Activated naive CD4-positive, alpha-beta T cell treated with anti-CD3 and anti-CD28 coated beads for 36 hours (primary cell): Measurements from ENCODE around the gene C1QC. TPM values are rescaled to one million over a fixed set of nuclear protein-coding genes. Genes with fewer than 3 reads are reported as not detected.
A peak's percentile ranks its signal among the peaks of the same experiment; 100 is the strongest.
"Not testable (repeated sequence)": the region's sequence is repeated elsewhere in the genome, so short reads cannot be mapped to it uniquely, and the experiment has no call there.

Experiments used
- CTCF ChIA-PET: fragments of 350-600 bp; sonication (Branson Sonifier 250); formaldehyde crosslinking; loops from one replicate; lab custom pipeline; 2021; ENCODE audit warnings: antibody characterized with exemption; lab: Charles Lee
- DNase-seq: peaks from one replicate; pipeline ENCODE4 v3.0.0-alpha.2; 2020
- H3K27ac Mint-ChIP-seq: one replicate; pipeline ENCODE4 v1.8.0; 2021; ENCODE audit warnings: mild to moderate bottlenecking, mixed read lengths
- H3K27me3 Mint-ChIP-seq: one replicate; pipeline ENCODE4 v1.8.0; 2021; ENCODE audit warnings: low read depth, mixed read lengths
- H3K36me3 Mint-ChIP-seq: one replicate; pipeline ENCODE4 v1.8.0; 2021; ENCODE audit warnings: low read depth, mixed read lengths
- H3K4me1 Mint-ChIP-seq: one replicate; pipeline ENCODE4 v1.8.0; 2021; ENCODE audit warnings: low read depth, mixed read lengths
- H3K4me3 Mint-ChIP-seq: one replicate; pipeline ENCODE4 v1.8.0; 2021; ENCODE audit warnings: mild to moderate bottlenecking, moderate library complexity, mixed read lengths
- H3K9me3 Mint-ChIP-seq: one replicate; pipeline ENCODE4 v1.8.0; 2021; ENCODE audit warnings: mixed read lengths
- intact Hi-C: fragments of 100-400 bp; cut with micrococcal nuclease; formaldehyde crosslinking; loops from one replicate; pipeline ENCODE4 v1.15.1; 2023
- total RNA-seq, 2 experiments: library from RNA; stranded (reverse); gene quantifications; one replicate each; pipeline ENCODE4 v1.2.3, GENCODE V29; 2021

Gene C1QC
- total RNA-seq, 2 experiments from 2014 or later, result not detected

DNA sequence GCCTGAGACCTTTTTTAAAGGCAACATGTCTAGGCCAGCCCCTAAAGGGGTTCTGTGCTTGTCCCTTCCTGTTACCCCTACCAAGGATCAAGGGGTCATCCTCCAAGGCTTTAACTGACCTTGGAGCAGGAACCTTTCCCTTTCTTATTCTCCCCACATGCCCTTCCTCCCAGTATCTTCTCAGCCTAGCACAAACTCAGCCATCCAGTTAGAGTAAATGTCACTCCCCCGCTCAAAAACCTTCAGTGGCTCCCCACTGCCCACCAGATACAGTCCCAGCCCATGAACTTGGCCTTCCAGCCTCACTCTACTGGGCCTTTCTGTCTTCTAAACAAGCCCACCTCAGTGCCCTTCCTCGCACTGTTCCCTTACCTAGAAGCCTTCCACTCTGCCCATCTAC, 18.4 kb downstream of the C1QC start:
- Mint-ChIP-seq H3K27ac (no peak overlapping the region), H3K4me1 (no peaks in the 10 kb centered on the region), H3K27me3 (no peaks in the 10 kb centered on the region), H3K4me3 (no peak overlapping the region), H3K36me3 (no peaks in the 10 kb centered on the region), H3K9me3 (no peaks in the 10 kb centered on the region)
- DNase-seq, result no peak
- CTCF ChIA-PET, result no interaction called here
- intact Hi-C loops, result no loop called here

DNA sequence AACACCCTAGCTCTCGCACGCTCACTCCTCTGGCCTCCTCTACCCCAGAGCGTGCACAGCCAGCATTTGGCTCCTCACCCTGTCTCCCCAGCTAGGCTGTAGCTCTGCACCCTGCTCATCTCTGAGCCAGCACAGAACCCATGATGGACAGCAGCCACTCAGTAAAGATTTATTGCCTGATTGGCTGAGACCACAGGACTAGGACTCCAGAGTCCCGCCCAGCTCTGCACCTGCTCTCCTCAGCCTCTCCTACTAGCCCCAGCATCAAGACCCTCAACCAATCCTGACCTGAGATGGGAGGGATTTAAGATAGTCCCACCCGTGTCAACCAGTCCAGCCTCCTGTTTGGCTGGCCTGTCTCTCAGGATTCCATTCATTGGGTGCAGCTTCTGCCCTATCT, 18.9 kb downstream of the C1QC start:
- no peaks in the 10 kb centered on the region for H3K4me1 Mint-ChIP-seq
- no peaks in the 10 kb centered on the region for H3K27me3 Mint-ChIP-seq
- H3K36me3 Mint-ChIP-seq, result no peaks in the 10 kb centered on the region
- CTCF ChIA-PET, result no interaction called here
- no peak overlapping the region for H3K4me3 Mint-ChIP-seq
- intact Hi-C loops, result no loop called here
- DNase-seq, result no peak
- H3K27ac Mint-ChIP-seq, result no peak overlapping the region
- no peaks in the 10 kb centered on the region for H3K9me3 Mint-ChIP-seq

DNA sequence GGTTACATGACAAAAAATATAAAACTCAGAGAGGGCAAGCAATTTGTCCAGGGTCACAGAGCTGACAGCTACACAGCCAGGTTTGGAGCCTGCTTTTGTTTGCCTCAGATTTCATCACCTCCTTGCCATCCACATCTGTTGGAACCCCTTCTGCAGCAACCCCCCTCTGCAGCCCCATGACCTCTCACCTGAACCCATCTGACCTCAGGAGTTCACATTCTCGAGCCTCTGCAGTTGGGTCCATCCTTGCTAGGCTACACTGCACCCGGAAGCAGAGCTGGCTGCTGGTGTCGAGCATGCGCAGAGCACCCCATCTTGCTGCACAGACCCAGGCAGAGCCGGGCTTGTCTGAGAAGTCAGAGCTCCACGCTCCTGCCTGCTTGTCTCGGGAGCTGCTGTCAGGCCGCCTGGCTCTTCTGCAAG, 19.6 kb downstream of the C1QC start:
- Mint-ChIP-seq H3K27ac (no peak overlapping the region), H3K27me3 (no peaks in the 10 kb centered on the region), H3K9me3 (no peaks in the 10 kb centered on the region), H3K4me1 (no peaks in the 10 kb centered on the region), H3K4me3 (no peak overlapping the region), H3K36me3 (no peaks in the 10 kb centered on the region)
- no peak for DNase-seq
- intact Hi-C loops, result no loop called here
- CTCF ChIA-PET, result no interaction called here

DNA sequence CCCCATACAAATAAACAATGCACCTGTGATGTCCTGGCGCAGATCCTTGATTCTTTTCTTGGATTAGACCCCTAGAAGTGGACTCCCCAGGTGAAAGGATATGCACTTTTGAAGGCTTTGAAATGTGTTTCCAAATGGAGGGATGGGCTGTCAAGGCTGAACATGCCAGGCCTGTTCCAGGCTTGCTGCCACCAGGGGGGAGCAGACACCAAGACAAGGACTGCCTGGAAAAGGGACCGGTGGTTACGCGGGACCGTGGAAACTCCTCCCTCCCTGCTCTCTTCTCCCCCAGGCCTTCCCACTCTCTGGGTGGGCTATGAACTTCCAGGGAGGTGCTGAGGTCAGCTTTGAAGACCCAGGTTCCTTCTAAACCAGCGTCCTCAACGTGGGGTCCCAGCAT, 22.3 kb downstream of the C1QC start:
- intact Hi-C loops, result no loop called here
- H3K36me3 Mint-ChIP-seq, result no peaks in the 10 kb centered on the region
- CTCF ChIA-PET, result no interaction called here
- H3K27ac Mint-ChIP-seq, result no peak overlapping the region
- no peak overlapping the region for H3K4me3 Mint-ChIP-seq
- no peaks in the 10 kb centered on the region for H3K4me1 Mint-ChIP-seq
- DNase-seq, result no peak
- peaks cover 3% of the 10 kb centered on the region for H3K27me3 Mint-ChIP-seq
- H3K9me3 Mint-ChIP-seq, result no peaks in the 10 kb centered on the region

DNA sequence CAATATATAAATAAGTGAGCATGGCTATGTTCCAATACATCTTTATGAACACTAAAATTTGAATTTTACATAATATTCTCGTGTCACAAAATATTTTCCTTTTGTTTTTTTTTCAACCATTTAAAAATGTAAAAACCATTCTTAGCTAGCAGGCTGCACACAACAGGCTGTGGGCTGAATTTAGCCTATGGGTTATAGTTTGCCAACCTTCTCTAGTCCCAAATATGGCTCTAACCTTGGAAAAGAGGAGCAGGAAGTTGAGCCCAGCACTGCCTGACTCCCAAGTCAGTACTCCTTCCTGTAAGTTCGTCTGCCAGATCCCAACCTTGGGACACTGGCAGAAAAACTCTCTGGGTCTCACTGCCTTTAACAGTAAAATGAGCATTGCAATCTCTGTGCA, 23.0 kb downstream of the C1QC start:
- no peak overlapping the region for H3K4me3 Mint-ChIP-seq
- CTCF ChIA-PET, result no interaction called here
- H3K9me3 Mint-ChIP-seq, result no peaks in the 10 kb centered on the region
- no peaks in the 10 kb centered on the region for H3K36me3 Mint-ChIP-seq
- DNase-seq, result no peak
- no peaks in the 10 kb centered on the region for H3K4me1 Mint-ChIP-seq
- H3K27ac Mint-ChIP-seq, result no peak overlapping the region
- peaks cover 4% of the 10 kb centered on the region for H3K27me3 Mint-ChIP-seq
- intact Hi-C loops, result no loop called here

DNA sequence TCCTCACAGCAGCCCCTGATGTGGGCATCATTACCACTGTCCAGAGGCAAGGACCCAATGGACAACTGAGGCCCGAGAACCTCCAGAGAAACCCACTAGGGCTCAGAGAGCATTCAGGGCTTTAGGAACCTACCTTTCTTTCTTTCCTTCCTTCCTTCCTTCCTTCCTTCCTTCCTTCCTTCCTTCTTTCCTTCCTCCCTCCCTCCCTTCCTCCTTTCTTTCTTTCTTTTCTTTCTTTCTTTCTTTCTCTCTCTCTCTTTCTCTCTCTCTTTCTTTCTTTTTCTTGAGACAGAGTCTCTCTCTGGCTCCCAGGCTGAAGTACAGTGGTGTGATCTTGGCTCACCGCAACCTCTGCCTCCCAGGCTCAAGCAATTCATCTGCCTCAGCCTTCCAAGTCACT, 25.4 kb downstream of the C1QC start:
- H3K27me3 Mint-ChIP-seq, result peaks cover 20% of the 10 kb centered on the region
- DNase-seq, CTCF ChIA-PET, H3K27ac Mint-ChIP-seq, H3K36me3 Mint-ChIP-seq, intact Hi-C loops, H3K4me3 Mint-ChIP-seq, H3K4me1 Mint-ChIP-seq, H3K9me3 Mint-ChIP-seq: not testable (repeated sequence)

DNA sequence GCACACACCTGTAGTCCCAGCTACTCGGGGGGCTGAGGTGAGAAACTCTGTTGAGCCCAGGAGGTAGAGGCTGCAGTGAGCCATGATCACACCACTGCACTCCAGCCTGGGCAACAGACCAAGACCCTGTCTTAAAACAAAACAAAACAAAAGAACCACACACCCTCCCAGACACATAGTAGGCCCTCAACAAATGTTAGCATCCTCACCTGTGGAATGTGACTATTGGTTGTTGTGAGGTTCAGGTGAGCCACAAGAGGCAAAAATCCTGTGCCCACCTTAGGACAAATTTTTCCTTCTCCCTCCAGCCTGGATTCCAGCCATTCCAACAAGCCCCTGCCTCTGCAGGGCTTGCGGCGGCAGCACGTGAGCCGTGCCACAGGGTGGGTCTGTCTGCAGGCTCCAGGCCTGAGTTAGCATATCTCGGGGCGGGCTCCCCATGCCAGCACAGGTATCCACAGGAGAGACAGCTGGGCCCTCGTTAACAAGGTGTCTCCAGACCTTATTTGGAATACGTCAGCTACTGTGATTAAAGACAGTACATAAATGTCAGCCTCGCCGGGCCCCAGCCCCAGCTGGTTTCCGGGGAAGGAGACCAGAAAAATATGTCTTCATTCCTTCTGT, 27.0 kb downstream of the C1QC start:
- no peak overlapping the region for H3K27ac Mint-ChIP-seq
- no peak overlapping the region for H3K4me3 Mint-ChIP-seq
- no peak for DNase-seq
- H3K9me3 Mint-ChIP-seq, result no peaks in the 10 kb centered on the region
- no peaks in the 10 kb centered on the region for H3K36me3 Mint-ChIP-seq
- H3K4me1 Mint-ChIP-seq, result no peaks in the 10 kb centered on the region
- peaks cover 29% of the 10 kb centered on the region for H3K27me3 Mint-ChIP-seq
- intact Hi-C loops, result no loop called here
- CTCF ChIA-PET, result interaction anchor here (0.6 kb wide), 1 partner anchor 1302 kb away, joined by 3 read pairs; no protein-coding TSS in a partner anchor

DNA sequence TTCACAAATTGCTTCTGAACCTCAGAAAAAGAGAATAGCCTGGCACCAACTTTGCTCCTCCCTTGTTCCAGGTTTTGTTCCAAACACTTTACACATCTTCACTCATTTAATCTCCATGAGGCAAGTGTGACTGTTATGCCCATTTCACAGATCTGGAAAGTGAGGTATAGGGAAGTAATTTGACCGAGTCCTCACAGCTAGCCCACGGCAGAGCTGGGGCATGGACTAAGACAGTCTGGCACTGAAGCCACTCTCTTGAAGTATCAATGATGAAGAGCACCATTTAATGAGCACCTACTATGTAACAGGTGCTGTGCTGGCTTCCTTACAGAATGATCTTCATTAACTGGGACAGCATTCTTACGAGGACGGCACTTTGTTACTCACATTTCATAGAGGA, 28.6 kb downstream of the C1QC start:
- H3K36me3 Mint-ChIP-seq, result no peaks in the 10 kb centered on the region
- DNase-seq, result no peak
- CTCF ChIA-PET, result interaction anchor here (1.1 kb wide), 1 partner anchor 1071 kb away, joined by 3 read pairs; no protein-coding TSS in a partner anchor

DNA sequence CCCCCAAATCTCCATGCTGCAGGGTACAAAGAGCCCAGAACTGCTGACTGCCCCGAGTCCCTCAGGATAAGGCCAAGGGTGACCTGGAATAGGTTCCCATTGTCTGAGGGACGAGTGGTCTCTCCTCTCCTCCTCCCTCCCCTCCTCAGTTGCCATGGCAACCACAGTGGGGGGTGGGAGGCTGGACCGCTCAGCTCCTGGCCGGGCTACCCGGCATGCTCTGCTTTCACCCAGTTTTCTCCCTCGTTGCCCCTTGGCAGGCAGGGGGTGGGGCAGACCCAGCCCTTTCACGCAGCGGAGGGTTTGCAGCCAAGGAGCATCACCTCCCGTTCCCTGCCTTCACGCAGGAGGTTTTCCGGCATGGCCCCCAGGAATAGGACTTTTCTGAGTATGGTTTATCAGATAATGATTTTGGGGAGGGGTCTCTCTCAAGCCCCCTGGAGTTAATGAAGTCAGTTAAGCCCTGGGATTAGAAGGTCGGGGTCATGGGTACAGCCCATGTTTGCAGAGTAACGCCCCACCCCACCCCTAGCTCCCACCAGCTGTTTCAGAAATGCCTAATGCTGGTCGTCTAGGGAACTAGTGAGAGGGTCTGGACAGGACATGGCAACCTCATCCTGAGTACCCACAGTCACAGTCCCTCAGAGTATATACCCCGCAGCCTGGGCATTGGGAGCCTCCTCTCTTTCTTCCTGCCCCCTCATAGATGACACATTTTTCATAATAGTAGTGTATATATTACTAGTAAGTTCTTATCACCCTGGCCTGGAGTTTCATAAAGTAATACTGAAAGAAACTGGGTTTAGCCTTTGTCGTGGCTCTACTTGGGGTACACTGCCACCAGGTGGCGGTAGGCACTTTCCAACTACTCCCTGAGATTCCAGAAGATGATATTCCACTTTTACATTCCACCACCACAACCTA, 30.3 kb downstream of the C1QC start:
- no peak overlapping the region for H3K27ac Mint-ChIP-seq
- H3K36me3 Mint-ChIP-seq, result no peaks in the 10 kb centered on the region
- CTCF ChIA-PET, result interaction anchor here (1.3 to 2.6 kb wide), 3 partner anchors 18 to 215 kb away, joined by 3 to 11 read pairs (median 4); no protein-coding TSS in a partner anchor
- peaks cover 31% of the 10 kb centered on the region for H3K27me3 Mint-ChIP-seq
- no peak overlapping the region for H3K4me3 Mint-ChIP-seq
- H3K4me1 Mint-ChIP-seq, result no peaks in the 10 kb centered on the region
- intact Hi-C loops, result no loop called here
- H3K9me3 Mint-ChIP-seq, result no peaks in the 10 kb centered on the region
- DNase-seq, result peak; percentile 45

More for the DNA sequence above, 28.6 kb downstream of the C1QC start:
- H3K27me3 Mint-ChIP-seq, result peaks cover 29% of the 10 kb centered on the region
- H3K9me3 Mint-ChIP-seq, result no peaks in the 10 kb centered on the region
- no peak overlapping the region for H3K4me3 Mint-ChIP-seq
- H3K4me1 Mint-ChIP-seq, result no peaks in the 10 kb centered on the region
- no peak overlapping the region for H3K27ac Mint-ChIP-seq
- intact Hi-C loops, result no loop called here

DNA sequence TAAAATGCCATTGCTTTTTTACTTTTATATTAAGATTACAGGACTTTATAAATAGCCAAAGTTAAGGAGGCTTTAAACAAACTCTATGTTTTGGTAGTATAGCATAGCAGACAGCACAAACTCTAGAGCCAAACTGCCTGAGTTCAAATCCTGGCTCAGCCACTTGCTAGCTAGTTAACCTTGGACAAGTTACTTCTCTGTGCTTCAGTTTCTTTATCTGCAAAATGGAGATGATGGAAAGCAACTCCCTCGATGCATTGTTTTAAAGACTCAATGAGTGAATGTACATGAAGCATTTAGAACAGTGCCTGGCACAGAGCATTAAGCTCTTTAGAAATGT, 30.9 kb downstream of the C1QC start:
- no peak for DNase-seq
- CTCF ChIA-PET, result interaction anchor here (1.3 to 2.6 kb wide), 3 partner anchors 19 to 215 kb away, joined by 3 to 11 read pairs (median 4); no protein-coding TSS in a partner anchor
- Mint-ChIP-seq H3K4me3 (no peak overlapping the region), H3K9me3 (no peaks in the 10 kb centered on the region), H3K27ac (no peak overlapping the region), H3K27me3 (peaks cover 31% of the 10 kb centered on the region), H3K4me1 (no peaks in the 10 kb centered on the region), H3K36me3 (no peaks in the 10 kb centered on the region)
- intact Hi-C loops, result no loop called here

DNA sequence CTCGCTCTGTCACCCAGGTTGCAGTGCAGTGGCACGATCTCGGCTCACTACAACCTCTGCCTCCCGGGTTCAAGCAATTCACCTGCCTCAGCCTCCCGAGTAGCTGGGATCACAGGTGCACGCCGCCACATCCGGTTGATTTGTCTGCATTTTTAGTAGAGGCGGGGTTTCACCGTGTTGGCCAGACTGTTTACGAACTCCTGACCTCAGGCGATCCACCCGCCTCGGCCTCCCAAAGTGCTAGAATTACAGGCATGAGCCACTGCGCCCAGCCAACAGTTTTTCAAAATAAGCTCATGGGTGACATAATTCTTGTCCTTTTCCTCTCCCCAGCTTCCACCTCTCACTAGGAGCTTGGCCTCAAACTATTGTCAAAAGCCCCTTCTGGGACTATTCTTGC, 32.7 kb downstream of the C1QC start:
- CTCF ChIA-PET, result interaction anchor here (0.6 to 2.6 kb wide), 3 partner anchors 27 to 281 kb away, joined by 3 to 11 read pairs (median 5); no protein-coding TSS in a partner anchor
- not testable (repeated sequence) for H3K27ac Mint-ChIP-seq

DNA sequence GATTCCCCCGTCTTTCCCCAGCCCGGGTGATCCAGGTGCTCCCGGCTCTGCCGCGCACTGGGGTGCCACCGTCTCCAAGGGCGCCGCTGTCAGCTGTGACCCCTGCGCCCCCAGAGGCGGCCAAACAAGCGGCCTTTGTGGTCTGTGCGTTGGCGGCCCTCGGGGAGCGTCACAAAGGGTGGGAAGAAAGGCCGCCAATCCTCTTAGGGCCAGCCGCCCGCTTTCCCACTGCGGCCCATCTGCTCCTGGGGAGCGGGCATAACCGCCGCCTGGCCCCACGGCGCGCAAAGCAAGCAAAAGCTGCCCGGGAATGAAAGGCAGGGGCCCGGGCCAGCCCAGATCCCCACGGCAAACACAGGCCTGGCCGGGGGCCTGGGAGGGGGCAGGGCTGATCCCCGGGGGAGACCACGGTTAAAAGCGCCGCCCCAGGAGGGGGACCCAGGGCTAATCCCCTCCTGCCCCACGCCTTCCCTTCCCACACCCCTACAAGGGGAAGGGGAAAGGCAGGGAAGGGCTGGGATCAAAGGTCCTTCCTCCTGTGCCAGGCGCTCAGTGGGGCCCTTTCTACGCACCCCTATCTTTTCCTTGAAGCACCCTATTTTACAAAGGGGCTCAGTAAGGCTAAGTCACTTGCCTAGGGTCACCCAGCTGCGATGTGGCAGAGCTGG, 33.6 kb downstream of the C1QC start:
- Mint-ChIP-seq H3K27me3 (peaks cover 24% of the 10 kb centered on the region), H3K4me3 (no peak overlapping the region), H3K36me3 (no peaks in the 10 kb centered on the region), H3K27ac (no peak overlapping the region), H3K4me1 (no peaks in the 10 kb centered on the region), H3K9me3 (no peaks in the 10 kb centered on the region)
- CTCF ChIA-PET, result no interaction called here
- no peak for DNase-seq
- intact Hi-C loops, result no loop called here

More for the DNA sequence above, 32.7 kb downstream of the C1QC start:
- H3K9me3 Mint-ChIP-seq, H3K4me1 Mint-ChIP-seq, DNase-seq, intact Hi-C loops, H3K4me3 Mint-ChIP-seq, H3K36me3 Mint-ChIP-seq: not testable (repeated sequence)
- peaks cover 27% of the 10 kb centered on the region for H3K27me3 Mint-ChIP-seq
